ENCODE data around the gene ADSL. TPM values are rescaled to one million over a fixed set of nuclear protein-coding genes. Genes with fewer than 3 reads are reported as not detected.

Gene ADSL
- total and polyA plus RNA-seq, 8 donors: 18.9 to 35.7 (median 25.1) TPM

- FAIRE-seq: no peak
- WGBS, 2 donors: 87 to 90% methylated on average over 3 of the region's 3 CpGs
- no peak for DNase-seq
- no peak overlapping the region for H3K27ac ChIP-seq
- H3K9me3 ChIP-seq: no peaks in the 10 kb centered on the region
- H3K27me3 ChIP-seq: no peaks in the 10 kb centered on the region
- ATAC-seq: no peak
- peaks cover 0 to 7% (median 0%) of the 10 kb centered on the region in 3 donors for H3K36me3 ChIP-seq
- peaks cover 0 to 3% (median 0%) of the 10 kb centered on the region in 3 donors for H3K4me1 ChIP-seq
- intact Hi-C loops (cut with DNase I): no loop called here
- no peak for TF ChIP-seq CTCF (IDR thresholded peaks at IDR 0.05)
- no peak overlapping the region for H3K4me3 ChIP-seq
These were observed 87.8 kb downstream of the ADSL start for GRCh38 chr22:40434106-40434505.

- Histone ChIP-seq H3K4me3 (no peak overlapping the region), H3K9me3 (no peaks in the 10 kb centered on the region), H3K36me3 (peaks cover 0 to under 1% (median 0%) of the 10 kb centered on the region in 3 donors), H3K27ac (no peak overlapping the region), H3K27me3 (no peaks in the 10 kb centered on the region), H3K4me1 (peaks cover 0 to 3% (median 0%) of the 10 kb centered on the region in 3 donors)
- intact Hi-C loops (cut with DNase I): loop anchor here in 1 of 3 donors (5.0 kb wide), 1 partner anchor 213 kb away; no protein-coding TSS in a partner anchor
- no peak for FAIRE-seq
- DNase-seq: no peak
- peak in 1 of 4 donors; percentile 15 for ATAC-seq
- TF ChIP-seq CTCF (IDR thresholded peaks at IDR 0.05): no peak
- 91 to 94% methylated on average over 5 of the region's 5 CpGs for WGBS, 2 donors
These were observed 88.4 kb downstream of the ADSL start for GRCh38 chr22:40434745-40435144.

GRCh38 chr22:40436505-40437431 lies 90.5 kb downstream of the ADSL start:
- peak; percentile 34 for FAIRE-seq
- intact Hi-C loops (cut with DNase I): loop anchor here in 1 of 3 donors (5.0 kb wide), 1 partner anchor 211 kb away; no protein-coding TSS in a partner anchor
- peak; percentile 16 to 56 (median 48) for TF ChIP-seq CTCF (IDR thresholded peaks at IDR 0.05)
- Histone ChIP-seq H3K4me3 (no peak overlapping the region), H3K4me1 (peaks cover 0 to 3% (median 0%) of the 10 kb centered on the region in 3 donors), H3K27me3 (no peaks in the 10 kb centered on the region), H3K36me3 (no peaks in the 10 kb centered on the region), H3K9me3 (no peaks in the 10 kb centered on the region), H3K27ac (peak overlapping the region in 2 of 4 donors; percentile 8 to 20)
- no peak for DNase-seq
- 20 to 25% methylated on average over 12 of the region's 12 CpGs for WGBS, 2 donors
- peak; percentile 61 to 84 (median 80) for ATAC-seq

Other genes with a start within 250 kb of the ADSL start
- 10 to 100 TPM; 18.0 to 31.3 (median 22.5) TPM for gene TNRC6B, start 168.6 kb upstream of the ADSL start, total RNA-seq
- gene TNRC6B, start 168.6 kb upstream of the ADSL start, polyA plus RNA-seq: 10 to 100 TPM in 1 of 2 donors, 1 to 10 TPM in 1; 2.2 to 15.5 TPM
- gene SGSM3, start 24.1 kb downstream of the ADSL start, total RNA-seq: 10 to 100 TPM; 57.1 to 94.0 (median 66.7) TPM
- gene SGSM3, start 24.1 kb downstream of the ADSL start, polyA plus RNA-seq: 100 to 1,000 TPM; 191 to 215 TPM

All from pancreas (tissue), 10 donors.